GM19240 (cell line): Measurements from ENCODE around the gene MMP20.
"Not testable (repeated sequence)": the region's sequence is repeated elsewhere in the genome, so short reads cannot be mapped to it uniquely, and the experiment has no call there.

Source experiments
- DNase-seq: peaks from one replicate; pipeline ENCODE4 v3.0.0; 2011; ENCODE audit warnings: low spot score; ENCODE audit not compliant: insufficient read length

Gene MMP20, protein sequence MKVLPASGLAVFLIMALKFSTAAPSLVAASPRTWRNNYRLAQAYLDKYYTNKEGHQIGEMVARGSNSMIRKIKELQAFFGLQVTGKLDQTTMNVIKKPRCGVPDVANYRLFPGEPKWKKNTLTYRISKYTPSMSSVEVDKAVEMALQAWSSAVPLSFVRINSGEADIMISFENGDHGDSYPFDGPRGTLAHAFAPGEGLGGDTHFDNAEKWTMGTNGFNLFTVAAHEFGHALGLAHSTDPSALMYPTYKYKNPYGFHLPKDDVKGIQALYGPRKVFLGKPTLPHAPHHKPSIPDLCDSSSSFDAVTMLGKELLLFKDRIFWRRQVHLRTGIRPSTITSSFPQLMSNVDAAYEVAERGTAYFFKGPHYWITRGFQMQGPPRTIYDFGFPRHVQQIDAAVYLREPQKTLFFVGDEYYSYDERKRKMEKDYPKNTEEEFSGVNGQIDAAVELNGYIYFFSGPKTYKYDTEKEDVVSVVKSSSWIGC

DNA sequence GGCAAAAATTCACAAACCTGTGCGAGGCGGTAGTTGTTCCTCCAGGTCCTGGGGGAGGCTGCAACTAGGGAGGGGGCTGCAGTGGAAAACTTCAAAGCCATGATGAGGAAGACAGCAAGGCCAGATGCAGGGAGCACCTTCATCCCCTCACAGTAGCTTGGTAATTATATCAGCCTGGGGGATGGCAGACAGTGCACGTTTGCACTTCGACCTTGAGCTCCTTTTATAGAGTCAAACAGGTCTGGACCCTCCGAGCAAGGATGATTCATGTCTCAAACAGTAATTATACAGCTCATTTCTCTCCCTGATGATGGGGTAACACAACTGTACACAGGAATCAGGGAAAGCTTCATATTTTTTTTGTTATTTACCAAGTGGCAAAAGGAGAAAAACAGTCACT lies at the start of gene MMP20:
MMP20 (minus strand) TSS at position 156 of the 400 bp plus-strand sequence; CDS start at position 143, 13 bp downstream.
- DNase-seq = no peak

DNA sequence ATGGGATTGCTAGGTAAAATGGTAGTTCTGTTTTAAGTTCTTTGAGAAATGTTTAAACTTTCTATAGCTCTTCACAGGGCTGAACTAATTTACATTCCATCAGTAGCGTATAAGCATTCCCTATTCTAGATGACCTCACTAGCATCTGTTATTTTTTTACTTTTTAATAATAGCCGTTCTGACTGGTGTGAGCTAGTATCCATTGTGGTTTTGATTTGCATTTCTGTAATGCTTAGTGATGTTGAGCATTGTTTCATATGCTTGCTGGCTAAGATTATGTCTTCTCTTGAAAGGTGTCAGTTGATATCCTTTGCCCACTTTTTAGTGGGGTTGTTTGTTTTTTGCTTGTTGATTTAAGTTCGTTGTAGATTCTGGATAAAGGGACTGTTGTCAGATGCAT lies 44.5 kb upstream of the MMP20 start:
- DNase-seq = no peak

DNA sequence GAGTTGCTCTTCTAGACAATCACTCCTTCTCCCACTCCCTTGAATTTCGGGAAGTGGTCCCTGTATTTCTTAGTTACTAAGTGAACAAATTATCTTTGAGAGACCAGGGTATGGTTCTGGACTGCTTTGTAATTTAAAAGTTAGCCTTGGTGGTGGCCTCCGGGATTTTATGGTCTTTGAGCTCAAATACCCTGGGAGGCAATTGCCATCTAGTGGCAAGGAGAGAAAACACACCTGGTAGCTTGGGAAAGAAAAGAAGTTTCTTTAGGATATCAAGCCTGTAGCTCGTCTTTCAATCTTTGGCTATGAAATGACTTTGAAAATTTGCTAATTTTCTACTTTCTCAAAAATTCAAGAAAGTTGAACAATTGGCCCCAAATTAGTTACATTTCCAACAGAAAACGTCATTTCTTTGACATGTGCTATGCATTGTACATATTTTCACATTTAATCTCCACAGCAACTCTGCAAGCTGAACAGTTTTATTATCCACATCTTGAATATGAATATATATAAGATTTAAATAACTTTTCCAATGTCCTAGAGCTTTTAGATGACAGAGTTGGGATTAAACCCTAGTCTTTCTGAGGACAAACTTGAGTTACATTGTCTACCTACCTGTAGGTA lies 41.3 kb upstream of the MMP20 start:
- peak; percentile 5 for DNase-seq

DNA sequence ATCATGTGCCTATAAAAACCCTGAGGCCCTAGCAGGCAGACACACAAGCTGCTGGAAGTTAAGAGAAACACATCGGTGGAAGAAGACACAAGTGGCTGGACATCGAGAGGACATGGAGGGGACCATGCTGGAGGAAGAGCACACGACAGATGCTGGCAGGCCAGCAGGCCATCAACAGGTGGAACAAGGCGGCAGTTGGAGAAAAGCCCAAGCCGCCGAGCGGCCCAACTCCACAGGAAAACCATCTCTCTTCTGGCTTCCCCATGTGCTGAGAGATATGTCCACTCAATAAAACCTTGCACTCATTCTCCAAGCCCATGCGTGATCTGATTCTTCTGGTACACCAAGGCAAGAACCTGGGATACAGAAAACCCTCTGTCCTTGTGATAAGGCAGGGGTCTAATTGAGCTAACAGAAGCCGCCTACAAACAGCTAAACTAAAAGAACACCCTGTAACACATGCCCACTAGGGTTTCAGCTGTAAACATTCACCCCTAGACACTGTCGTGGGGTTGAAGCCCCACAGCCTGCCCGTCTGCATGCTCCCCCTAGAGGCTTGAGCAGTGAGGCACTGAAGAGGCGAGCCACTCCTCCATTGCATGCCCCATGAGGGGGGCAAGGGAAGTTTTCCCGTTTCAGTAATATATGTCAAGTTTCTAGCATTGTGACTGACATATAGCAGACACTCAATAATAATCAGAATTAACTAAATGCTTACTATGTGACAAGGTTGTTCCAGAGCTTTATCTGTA lies 39.0 kb upstream of the MMP20 start:
- no peak for DNase-seq

DNA sequence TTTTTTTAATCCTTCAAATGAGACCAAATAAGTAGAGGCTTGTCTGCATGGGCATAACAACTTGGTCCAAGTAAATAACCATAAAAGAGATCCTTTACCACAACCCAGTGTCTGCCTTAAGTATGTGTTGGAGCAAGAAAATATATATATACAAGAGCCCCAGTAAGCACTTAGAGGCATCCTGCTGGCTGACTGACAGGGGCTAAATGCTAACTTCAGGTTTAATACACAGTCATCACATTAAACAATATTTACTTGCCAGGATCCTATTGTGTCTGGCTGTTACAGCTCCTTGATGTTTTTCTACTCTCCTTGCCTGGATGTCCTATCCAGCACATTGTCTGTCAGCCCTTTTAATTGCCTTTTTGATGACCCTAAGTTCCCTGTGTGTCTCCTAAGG lies 37.5 kb upstream of the MMP20 start:
- DNase-seq = no peak

DNA sequence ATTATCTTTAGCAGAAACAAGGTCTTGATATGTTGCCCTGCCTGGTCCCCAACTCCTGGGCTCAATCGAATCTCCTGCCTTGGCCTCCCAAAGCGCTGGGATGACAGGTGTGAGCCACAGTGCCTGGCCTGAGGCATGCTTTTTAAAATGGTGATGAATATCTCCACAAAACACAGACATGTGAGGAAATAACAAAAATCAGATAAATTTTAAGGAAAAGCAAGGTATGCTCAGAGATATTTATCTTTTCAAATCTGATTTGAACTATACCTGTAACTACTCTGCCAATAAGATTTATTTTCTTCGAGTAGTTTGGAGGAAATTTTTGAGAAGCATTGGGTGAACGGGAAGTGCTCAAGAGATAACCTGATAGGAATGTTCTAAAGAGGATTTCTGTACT lies 35.9 kb upstream of the MMP20 start:
- DNase-seq = no peak

DNA sequence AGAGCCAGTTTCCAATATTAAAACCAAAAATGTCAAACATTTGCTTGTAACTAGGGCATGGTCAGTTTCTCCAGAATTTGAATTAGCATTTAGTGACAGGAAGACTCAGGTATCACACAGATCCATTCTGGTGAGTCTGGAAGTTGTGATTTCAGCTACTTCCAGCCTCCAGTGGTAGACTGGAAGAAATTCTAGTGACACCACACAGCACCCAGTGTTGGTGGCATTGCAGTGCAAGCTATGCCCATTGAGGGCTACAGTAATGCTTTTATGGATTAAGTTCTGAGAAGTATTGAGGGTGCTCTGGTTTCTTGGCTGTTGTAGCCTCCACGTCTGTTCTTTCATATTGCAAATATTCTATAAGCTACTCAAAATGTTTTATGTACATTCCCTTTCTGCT lies 31.4 kb upstream of the MMP20 start:
- DNase-seq = no peak

DNA sequence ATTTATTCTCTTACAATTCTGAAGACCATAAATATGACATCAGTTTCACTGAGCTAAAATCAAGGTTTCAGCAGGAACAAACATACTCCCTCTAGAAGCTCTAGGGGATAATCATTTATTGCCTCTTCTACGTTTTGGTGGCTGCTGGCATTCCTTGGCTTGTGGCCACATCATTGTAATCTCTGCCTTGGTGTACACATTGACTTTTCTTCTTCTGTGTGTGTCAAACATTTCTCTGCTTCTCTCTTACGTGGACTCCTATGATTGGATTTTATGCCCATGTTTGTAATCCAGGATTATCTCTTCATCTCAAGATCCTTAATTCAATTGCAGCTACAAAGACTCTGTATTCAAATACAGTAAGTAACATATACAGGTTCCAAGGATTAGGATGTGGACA lies 30.4 kb upstream of the MMP20 start:
- DNase-seq = no peak

DNA sequence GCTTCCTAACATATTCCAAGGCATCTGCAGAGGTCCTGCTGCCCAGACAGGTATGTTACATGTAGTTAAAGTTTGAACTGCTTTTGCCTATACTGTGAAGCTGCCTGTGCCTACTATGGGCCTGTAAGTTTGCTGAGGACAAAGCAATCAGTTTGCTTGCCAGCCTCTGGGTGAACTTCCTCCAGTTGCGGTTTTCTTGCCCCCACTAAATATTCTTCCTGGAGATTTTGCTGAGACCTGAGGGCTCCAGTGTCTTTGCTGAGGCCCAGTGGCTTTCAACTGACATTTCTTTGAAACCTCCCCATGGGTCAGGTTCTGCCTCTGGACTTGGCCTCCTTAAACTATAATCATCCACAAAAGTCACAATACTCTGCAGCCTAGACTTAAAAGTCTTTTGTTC lies 29.6 kb upstream of the MMP20 start:
- no peak for DNase-seq

DNA sequence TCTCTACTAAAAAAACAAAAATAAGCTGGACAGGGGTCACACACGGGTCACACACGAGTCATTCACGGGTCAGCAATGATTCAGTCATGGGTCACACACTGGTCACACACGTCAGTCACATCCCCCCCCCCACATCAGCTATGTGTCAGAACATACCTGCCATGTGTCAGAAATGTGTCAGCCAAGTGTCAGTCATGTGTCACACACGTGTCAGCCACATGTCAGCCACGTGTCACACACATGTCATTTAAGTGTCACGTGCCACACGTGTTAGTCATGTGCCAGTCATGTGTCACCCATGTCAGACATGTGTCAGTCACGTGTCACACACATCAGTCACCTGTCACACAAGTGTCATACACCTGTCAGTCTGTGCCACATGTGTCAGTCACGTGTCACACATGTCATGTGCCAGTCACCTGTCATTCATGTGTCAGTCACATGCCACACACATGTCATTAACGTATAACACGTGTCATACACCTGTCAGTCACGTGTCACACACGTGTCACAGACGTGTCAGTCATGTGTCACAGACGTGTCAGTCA lies 28.7 kb upstream of the MMP20 start:
- DNase-seq = no peak

DNA sequence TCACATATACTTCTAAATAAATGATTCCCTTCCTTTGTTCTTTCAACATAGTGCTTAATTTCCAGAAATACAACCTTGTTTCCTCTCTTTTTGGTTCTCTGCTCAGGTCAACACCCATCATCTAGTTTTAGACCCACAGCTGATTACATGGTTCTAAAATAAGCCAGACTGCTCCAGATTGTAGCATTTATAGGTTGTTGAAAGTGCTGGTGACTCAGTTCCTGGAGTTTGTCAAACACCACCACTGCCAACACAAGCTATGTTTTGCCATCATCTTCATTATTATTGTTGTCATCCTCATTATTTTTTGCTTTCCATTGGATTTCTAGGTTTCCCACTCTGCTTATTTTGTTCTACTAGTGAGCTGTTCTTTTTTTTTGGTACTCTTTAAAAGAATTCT lies 22.3 kb upstream of the MMP20 start:
- DNase-seq = no peak

DNA sequence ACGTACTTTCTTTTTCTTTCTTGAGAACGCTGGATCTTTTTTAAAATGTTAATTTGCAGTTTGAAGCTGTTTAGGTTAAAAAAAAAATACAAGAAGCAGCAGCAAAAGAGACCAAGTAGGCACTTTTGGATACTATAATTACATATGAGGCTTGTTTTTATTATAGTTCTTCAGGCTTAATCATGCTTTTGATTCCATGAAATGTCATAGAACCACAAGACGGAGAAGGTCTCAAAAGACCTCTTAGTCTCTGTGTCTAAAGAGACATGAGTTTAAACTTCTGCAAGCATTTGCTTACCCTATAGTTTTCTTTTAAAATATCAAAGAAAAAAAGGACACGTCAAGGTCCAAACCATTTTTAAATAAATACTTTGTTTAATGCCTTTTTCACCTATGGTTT lies 18.8 kb upstream of the MMP20 start:
- no peak for DNase-seq

DNA sequence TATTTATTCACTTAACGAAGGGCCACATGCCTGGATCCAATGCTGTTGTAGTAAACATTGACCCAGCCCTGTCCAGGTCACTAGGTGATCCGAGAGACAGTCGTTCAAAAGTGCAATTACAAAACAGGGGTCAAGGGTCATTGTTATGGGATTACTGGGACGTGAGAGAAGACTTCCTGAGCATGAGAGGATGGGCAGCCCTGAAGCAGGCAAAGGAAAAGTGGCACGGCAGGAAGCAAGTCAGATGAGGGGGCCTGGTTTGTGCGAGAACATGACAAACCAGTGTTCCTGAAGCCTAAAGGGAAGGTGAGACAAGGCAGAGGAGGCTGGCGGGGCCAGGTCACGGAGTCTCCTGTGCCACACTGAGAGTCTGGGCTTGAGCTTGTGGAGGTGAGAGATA lies 15.8 kb upstream of the MMP20 start:
- DNase-seq = no peak

DNA sequence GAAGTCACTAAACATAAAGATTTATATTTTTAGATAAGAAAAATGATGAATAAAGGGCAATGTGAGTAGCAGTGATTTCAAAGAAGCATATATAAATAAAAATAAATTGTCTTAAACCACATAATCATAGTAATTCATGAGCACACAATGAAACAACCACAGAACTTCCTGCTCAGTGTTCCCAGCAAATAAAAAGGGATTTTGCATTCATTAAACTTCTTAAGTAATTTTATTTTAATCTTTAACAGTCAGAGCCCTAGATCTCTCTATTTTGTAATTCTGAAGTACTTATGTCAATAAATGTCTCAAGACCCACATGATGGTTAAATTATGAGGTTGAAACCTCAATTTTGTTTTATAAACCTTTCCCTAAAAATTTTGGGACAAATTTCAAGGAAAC lies 14.5 kb upstream of the MMP20 start:
- DNase-seq = no peak

DNA sequence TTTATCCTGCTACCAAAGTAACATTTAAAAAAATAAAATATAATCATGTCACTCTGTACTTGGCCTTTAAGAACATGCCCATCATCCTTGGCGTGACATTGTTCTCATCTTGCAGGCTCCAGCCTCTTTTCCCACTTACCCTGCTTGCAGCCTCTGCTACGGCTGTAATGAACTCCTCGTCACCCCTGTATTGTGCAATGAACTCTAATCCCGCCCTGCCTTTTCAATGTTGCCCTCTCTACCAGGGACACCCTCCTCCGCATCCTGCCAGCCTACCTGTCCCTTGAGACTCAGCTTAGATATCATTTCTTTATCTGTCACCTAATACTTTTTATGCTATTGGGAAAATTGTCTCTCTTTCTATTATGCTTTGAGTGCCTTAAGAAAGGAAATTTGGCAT lies 12.6 kb upstream of the MMP20 start:
- no peak for DNase-seq

DNA sequence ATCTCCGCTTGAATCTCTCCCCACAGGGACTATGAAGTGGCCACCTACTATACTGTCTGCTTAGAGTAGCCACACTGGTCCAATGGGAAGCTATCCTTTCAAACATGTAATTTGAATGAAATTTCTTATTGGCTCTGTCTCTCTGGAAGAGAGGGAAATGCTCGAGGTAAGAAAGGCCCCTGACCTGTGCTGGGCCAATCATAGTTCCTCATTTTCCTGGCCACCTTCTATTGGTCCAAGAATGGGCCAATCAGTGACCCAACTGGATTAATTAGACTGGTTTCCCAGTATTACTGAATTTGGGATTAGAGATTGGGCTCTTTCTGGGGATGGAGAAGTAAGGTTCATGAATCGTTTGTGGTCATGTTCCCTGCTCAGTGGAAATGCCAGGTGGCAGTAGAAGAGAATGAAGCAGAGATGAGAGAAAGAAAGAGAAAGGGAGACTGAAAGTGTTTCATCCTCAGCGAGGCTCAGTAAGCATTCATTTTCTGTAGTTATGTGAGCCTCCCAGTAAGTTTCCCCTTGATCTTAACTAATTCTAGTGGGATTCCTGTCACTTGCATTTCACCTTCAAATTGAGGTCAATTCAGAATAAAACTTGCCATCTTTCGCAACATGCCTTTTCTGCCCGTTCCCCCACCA lies 8.4 kb upstream of the MMP20 start:
- no peak for DNase-seq

DNA sequence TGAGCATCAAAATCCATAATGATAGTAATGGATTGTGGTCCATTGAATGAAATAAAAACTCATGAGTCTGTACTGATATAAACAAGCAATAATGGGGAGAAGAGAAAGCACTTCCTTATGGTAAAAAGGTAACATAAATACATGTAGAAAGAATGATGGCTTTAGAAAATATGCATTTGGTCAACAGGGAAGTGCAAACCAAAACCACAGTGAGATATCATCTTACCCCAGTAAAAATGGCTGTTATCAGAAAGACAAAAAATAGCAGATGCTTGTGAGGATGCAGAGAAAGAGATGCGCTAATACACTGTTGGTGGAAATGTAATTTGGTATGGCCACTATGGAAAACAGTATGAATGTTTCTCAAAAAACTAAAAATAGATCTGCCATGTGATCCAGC lies 6.9 kb upstream of the MMP20 start:
- DNase-seq = no peak

DNA sequence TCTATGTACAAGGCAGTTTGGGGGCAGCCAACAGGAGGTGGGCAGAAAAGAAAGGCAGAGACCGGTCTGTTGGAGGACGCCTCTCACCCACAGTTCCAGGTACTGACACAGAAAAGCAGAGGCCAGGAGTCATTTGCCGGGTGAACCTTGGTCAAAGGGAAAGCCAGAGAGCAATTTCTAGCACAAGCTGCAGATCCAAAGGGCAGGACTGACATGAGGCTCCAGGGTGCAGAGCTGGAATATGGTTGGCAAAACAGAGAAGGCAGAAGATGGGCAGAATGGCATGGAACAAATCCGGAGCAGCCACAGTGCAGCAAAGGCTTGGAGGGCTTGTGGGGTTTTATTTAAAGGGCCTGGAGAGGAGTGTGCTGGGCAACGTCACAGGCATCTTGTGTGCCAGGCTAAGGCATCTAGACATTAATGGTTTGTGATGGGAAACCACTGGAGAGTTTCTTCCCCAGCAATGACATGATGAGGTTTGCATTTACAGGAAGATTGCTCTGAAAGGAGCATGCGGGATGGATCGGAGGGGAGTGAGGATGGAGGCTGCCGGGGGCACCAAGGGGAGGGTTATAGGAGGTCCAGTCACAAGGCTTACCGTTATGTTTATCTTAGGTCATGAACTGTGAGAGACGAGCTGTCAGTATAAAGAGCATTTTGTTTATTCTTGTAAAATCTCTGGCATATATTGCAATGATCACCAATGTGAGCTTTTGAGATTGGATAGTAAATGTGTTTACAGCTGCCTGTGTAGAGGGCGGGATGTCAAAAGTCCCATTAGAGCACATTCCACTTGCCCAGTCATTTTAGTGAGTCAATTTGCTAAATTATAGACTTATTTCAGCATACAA lies 5.7 kb upstream of the MMP20 start:
- no peak for DNase-seq

DNA sequence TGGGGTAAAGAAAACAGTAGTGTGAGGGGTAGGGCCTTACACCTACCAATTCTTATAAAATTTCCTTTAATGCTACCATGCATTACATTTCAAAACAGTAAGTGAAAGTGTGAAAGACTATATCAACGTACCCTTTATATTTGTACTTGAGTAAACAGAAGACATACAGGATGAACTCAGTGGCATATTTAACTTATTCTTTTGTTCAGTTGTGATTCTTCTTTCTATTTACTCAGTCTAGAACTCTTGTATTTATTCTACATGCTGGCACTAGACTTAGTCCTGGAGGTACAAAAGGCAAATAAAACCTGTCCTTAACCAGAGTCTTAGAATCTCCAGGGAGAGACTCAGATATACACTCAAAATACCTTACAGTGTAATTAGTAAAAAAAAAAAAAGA lies 4.8 kb upstream of the MMP20 start:
- DNase-seq = not testable (repeated sequence)

DNA sequence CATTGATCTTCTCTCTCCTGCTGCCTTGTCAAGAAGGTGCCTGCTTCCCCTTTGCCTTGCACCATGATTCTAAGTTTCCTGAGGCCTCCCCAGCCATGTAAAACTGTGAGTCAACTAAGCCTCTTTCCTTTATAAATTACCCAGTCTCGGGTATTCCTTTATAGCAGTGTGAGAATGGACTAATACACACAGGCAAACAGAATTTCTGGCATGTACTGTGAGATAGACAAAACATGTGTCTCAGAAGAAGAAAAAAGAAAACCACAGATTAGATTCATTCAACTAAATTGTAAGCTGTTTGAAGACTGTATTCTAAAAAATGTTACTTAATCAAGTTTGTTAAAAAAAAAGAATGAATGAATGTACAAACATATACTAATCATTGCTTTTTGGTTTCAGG lies 1.5 kb upstream of the MMP20 start:
- no peak for DNase-seq

DNA sequence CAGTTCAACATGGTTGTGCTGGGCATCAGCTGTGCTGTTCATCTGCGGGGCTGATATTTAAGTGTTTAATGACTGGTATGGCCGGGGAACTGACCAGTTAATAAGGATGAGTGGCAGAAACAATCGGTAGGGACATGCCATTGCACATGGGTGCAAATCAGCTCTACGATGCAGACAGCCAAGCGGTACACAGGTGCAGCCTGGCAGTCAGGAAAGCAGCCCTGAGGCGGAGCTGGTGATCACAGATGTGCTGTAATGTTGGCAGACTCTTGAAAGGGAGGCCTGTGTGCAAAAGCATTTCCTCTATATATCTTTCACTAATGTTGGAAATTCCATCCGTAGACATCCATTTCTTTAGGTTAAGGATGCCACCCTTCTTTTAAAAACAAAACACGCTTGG lies 1.1 kb downstream of the MMP20 start:
- no peak for DNase-seq
